Measurements from ENCODE around the gene PINK1. TPM values are rescaled to one million over a fixed set of nuclear protein-coding genes. Genes with fewer than 3 reads are reported as not detected.

PINK1 gene
- polyA plus RNA-seq, 1 donor (not counting 4 experiments of a cell fraction or from before 2014, with no cell fraction given), result 44.6 TPM

DNA sequence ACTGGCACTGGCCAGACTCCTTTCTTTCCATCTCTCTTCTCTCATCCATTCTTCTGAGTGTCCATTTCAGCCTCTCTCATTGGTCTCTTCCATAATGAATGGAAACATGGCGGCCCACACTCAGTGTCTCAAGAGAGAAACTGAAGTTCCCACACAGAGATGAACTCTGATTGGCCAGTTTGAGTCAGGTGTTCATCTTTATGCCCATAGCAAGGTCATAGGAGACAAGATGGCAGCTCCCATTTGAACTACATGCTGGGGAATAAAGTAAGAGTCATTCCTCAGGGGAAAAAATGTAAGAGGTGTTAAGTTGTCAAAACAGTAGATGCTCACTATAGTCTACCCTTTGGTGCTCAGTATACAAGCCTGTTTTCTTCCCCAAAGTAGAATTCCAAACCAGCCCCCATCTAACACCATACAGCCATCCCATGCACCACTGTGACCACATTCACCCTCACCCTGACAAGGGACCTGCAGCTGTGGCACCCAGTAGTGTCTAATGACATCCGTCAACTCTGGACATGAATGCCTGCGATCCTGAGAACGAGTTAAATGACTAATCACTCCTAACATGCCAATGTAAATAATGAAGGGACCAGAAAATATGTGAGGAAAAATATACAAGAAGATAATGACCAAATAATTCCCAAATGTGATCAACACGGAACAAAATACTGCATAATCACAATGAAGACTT is 32.0 kb upstream of the PINK1 start:
- H3K79me2 ChIP-seq (ENCODE audit: control insufficient read depth, insufficient read depth, low read length), result no peaks in the 10 kb centered on the region
- H3K4me3 ChIP-seq (ENCODE audit: control insufficient read depth in 2 of 3, extremely low read depth in 1 of 3, insufficient read depth in 2 of 3, low read depth in 1 of 3, low read length in 3 of 3), result no peak overlapping the region
- peaks cover 36% of the 10 kb centered on the region for H3K4me1 ChIP-seq (ENCODE audit: control insufficient read depth, extremely low read depth, insufficient read depth, low read length)
- H3K4me2 ChIP-seq (ENCODE audit: control insufficient read depth, extremely low read depth, insufficient read depth, low read depth, low read length), result no peak overlapping the region
- peaks cover 4% of the 10 kb centered on the region for H3K9me1 ChIP-seq (ENCODE audit: control insufficient read depth, extremely low read depth, insufficient read depth, low read length)
- dilution Hi-C loops (cut with MboI; ENCODE audit: extremely low pct_ligation_motif_present, low sequenced_read_pairs), result no loop called here
- peaks cover 0 to 1% of the 10 kb centered on the region in 2 experiments for H3K36me3 ChIP-seq (ENCODE audit: control insufficient read depth in 2 of 2, extremely low read depth in 1 of 2, insufficient read depth in 2 of 2, low read length in 2 of 2)
- no peak overlapping the region for H3K27ac ChIP-seq (ENCODE audit: control insufficient read depth, insufficient read depth, low read length)
- no peak overlapping the region for H3K9ac ChIP-seq (ENCODE audit: control insufficient read depth, extremely low read depth, insufficient read depth, low read length)
- no peaks in the 10 kb centered on the region for H3K27me3 ChIP-seq (ENCODE audit: control insufficient read depth, extremely low read depth, insufficient read depth, low read length)
- no peak for DNase-seq (ENCODE audit: low read depth, low spot score)
- FAIRE-seq, result no peak
- no peaks in the 10 kb centered on the region for H3K9me3 ChIP-seq (ENCODE audit: control insufficient read depth, low read depth, low read length)
- no peak overlapping the region for H2AFZ ChIP-seq (ENCODE audit: control insufficient read depth, low read length)
- no peaks in the 10 kb centered on the region for H4K20me1 ChIP-seq (ENCODE audit: control insufficient read depth, extremely low read depth, insufficient read depth, low read length)
- no peak for TF ChIP-seq EZH2 (IDR thresholded peaks at IDR 0.05; ENCODE audit: low read length)
- TF ChIP-seq, protein P1, sequence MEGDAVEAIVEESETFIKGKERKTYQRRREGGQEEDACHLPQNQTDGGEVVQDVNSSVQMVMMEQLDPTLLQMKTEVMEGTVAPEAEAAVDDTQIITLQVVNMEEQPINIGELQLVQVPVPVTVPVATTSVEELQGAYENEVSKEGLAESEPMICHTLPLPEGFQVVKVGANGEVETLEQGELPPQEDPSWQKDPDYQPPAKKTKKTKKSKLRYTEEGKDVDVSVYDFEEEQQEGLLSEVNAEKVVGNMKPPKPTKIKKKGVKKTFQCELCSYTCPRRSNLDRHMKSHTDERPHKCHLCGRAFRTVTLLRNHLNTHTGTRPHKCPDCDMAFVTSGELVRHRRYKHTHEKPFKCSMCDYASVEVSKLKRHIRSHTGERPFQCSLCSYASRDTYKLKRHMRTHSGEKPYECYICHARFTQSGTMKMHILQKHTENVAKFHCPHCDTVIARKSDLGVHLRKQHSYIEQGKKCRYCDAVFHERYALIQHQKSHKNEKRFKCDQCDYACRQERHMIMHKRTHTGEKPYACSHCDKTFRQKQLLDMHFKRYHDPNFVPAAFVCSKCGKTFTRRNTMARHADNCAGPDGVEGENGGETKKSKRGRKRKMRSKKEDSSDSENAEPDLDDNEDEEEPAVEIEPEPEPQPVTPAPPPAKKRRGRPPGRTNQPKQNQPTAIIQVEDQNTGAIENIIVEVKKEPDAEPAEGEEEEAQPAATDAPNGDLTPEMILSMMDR (optimal IDR thresholded peaks at IDR 0.05 in 1 of 3, IDR thresholded peaks at IDR 0.05 in 1 of 3, conservative IDR thresholded peaks at IDR 0.05 in 1 of 3; ENCODE audit: extremely low read depth in 1 of 3, insufficient read depth in 2 of 3, low read length in 3 of 3), result no peak

DNA sequence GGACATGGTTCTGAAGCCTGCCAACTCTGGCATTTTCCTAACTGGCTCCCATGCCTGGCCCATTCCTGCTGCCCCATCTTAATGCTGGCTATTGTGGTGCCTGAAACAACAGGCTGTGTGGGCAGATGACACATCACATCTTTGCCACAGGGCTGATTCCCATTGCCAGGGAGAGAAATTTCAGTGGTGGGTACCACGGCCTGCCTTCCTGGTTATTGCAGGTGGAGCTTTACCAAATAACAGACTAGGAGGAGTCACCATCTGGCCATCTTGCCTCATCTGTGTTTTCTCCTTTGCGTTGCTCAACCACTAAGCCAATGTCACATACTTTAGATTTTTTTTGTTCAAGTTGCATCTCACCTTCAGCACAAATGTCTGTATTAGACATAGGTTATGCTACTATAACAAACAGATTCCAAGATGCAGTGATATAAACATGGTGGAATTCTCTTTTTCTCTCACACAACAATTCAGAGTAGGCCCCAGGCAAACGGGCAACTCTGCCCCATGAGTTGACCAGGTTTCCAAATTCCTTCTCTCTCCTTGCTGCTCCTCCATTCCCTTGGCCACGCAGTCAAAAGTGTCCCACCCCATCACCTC is 30.3 kb upstream of the PINK1 start:
- peaks cover 36% of the 10 kb centered on the region for H3K4me1 ChIP-seq (ENCODE audit: control insufficient read depth, extremely low read depth, insufficient read depth, low read length)
- no peaks in the 10 kb centered on the region for H3K79me2 ChIP-seq (ENCODE audit: control insufficient read depth, insufficient read depth, low read length)
- peaks cover 4% of the 10 kb centered on the region for H3K9me1 ChIP-seq (ENCODE audit: control insufficient read depth, extremely low read depth, insufficient read depth, low read length)
- H3K36me3 ChIP-seq (ENCODE audit: control insufficient read depth in 2 of 2, extremely low read depth in 1 of 2, insufficient read depth in 2 of 2, low read length in 2 of 2), result peaks cover 0 to 4% of the 10 kb centered on the region in 2 experiments
- no peak overlapping the region for H3K4me3 ChIP-seq (ENCODE audit: control insufficient read depth in 2 of 3, extremely low read depth in 1 of 3, insufficient read depth in 2 of 3, low read depth in 1 of 3, low read length in 3 of 3)
- FAIRE-seq (peak; percentile 87), DNase-seq (ENCODE audit: low read depth, low spot score) (no peak)
- H4K20me1 ChIP-seq (ENCODE audit: control insufficient read depth, extremely low read depth, insufficient read depth, low read length), result no peaks in the 10 kb centered on the region
- no peaks in the 10 kb centered on the region for H3K27me3 ChIP-seq (ENCODE audit: control insufficient read depth, extremely low read depth, insufficient read depth, low read length)
- TF ChIP-seq, protein P1 (optimal IDR thresholded peaks at IDR 0.05 in 1 of 3, IDR thresholded peaks at IDR 0.05 in 1 of 3, conservative IDR thresholded peaks at IDR 0.05 in 1 of 3; ENCODE audit: extremely low read depth in 1 of 3, insufficient read depth in 2 of 3, low read length in 3 of 3), result no peak
- no peak for TF ChIP-seq EZH2 (IDR thresholded peaks at IDR 0.05; ENCODE audit: low read length)
- H3K27ac ChIP-seq (ENCODE audit: control insufficient read depth, insufficient read depth, low read length), result peak overlapping the region; percentile 78
- dilution Hi-C loops (cut with MboI; ENCODE audit: extremely low pct_ligation_motif_present, low sequenced_read_pairs), result no loop called here
- H3K9me3 ChIP-seq (ENCODE audit: control insufficient read depth, low read depth, low read length), result no peaks in the 10 kb centered on the region
- H3K9ac ChIP-seq (ENCODE audit: control insufficient read depth, extremely low read depth, insufficient read depth, low read length), result no peak overlapping the region
- no peak overlapping the region for H2AFZ ChIP-seq (ENCODE audit: control insufficient read depth, low read length)
- no peak overlapping the region for H3K4me2 ChIP-seq (ENCODE audit: control insufficient read depth, extremely low read depth, insufficient read depth, low read depth, low read length)

Data from keratinocyte (primary cell).